ACC112 (cell line): ENCODE data around the gene RCOR1.
A peak's percentile ranks its signal among the peaks of the same experiment; 100 is the strongest.

Experiments used
- H2AFZ ChIP-seq: fragments of 200-600 bp; sonication (generic); one replicate; pipeline ENCODE4 v1.6.0; 2017; ENCODE audit warnings: antibody characterized with exemption, low read length; ENCODE audit not compliant: unreplicated experiment
- H3K27ac ChIP-seq: fragments of 200-600 bp; sonication (generic); 2 replicates; pipeline ENCODE4 v1.5.1; 2014; ENCODE audit warnings: low read depth, mild to moderate bottlenecking, antibody characterized with exemption, low read length, moderate library complexity
- H3K27me3 ChIP-seq: fragments of 200-600 bp; sonication (generic); 2 replicates; pipeline ENCODE4 v1.6.1; 2014; ENCODE audit warnings: mild to moderate bottlenecking, antibody characterized with exemption, low read length, moderate library complexity, mixed read lengths; ENCODE audit not compliant: insufficient read depth
- H3K36me3 ChIP-seq: fragments of 200-600 bp; sonication (generic); 2 replicates; pipeline ENCODE4 v1.6.1; 2016; ENCODE audit warnings: mild to moderate bottlenecking, antibody characterized with exemption, low read length, moderate library complexity, mixed read lengths; ENCODE audit not compliant: insufficient read depth
- H3K4me1 ChIP-seq: fragments of 200-600 bp; sonication (generic); one replicate; pipeline ENCODE4 v1.6.1; 2016; ENCODE audit warnings: low read length, mixed read lengths; ENCODE audit not compliant: insufficient read depth, unreplicated experiment, control insufficient read depth
- H3K4me3 ChIP-seq: fragments of 200-600 bp; sonication (generic); 2 replicates; pipeline ENCODE4 v1.5.1; 2014; ENCODE audit warnings: mild to moderate bottlenecking, low read depth, low read length
- H3K79me2 ChIP-seq: fragments of 200-600 bp; sonication (generic); one replicate; pipeline ENCODE4 v1.6.0; 2016; ENCODE audit warnings: low read length; ENCODE audit not compliant: control insufficient read depth, unreplicated experiment, insufficient read depth

RCOR1 gene

GRCh38 chr14:102777711-102778337 is 185.4 kb downstream of the RCOR1 start:
- H3K4me3 ChIP-seq, result peak overlapping the region; percentile 99
- H3K27me3 ChIP-seq, result no peaks in the 10 kb centered on the region
- H3K79me2 ChIP-seq, result peaks cover 49% of the 10 kb centered on the region
- H3K27ac ChIP-seq, result peak overlapping the region; percentile 75; the same call in 1 of the 2 replicates
- peaks cover 36% of the 10 kb centered on the region for H3K4me1 ChIP-seq
- peak overlapping the region; percentile 89 for H2AFZ ChIP-seq
- H3K36me3 ChIP-seq, result no peaks in the 10 kb centered on the region

GRCh38 chr14:102778338-102779083 is 186.1 kb downstream of the RCOR1 start:
- no peaks in the 10 kb centered on the region for H3K27me3 ChIP-seq
- no peaks in the 10 kb centered on the region for H3K36me3 ChIP-seq
- H3K4me1 ChIP-seq, result peaks cover 36% of the 10 kb centered on the region
- H2AFZ ChIP-seq, result peak overlapping the region; percentile 89
- H3K27ac ChIP-seq, result peak overlapping the region; percentile 75; the same call in 1 of the 2 replicates
- H3K79me2 ChIP-seq, result peaks cover 56% of the 10 kb centered on the region
- peak overlapping the region; percentile 99 for H3K4me3 ChIP-seq

GRCh38 chr14:102779084-102779462 is 186.6 kb downstream of the RCOR1 start:
- H3K4me3 ChIP-seq, result peak overlapping the region; percentile 99
- H3K27me3 ChIP-seq, result no peaks in the 10 kb centered on the region
- H2AFZ ChIP-seq, result no peak overlapping the region
- H3K27ac ChIP-seq, result no peak overlapping the region
- no peaks in the 10 kb centered on the region for H3K36me3 ChIP-seq
- peaks cover 36% of the 10 kb centered on the region for H3K4me1 ChIP-seq
- H3K79me2 ChIP-seq, result peaks cover 61% of the 10 kb centered on the region

- no peak overlapping the region for H3K27ac ChIP-seq
- peak overlapping the region; percentile 99 for H3K4me3 ChIP-seq
- no peak overlapping the region for H2AFZ ChIP-seq
- H3K27me3 ChIP-seq, result no peaks in the 10 kb centered on the region
- peaks cover 32% of the 10 kb centered on the region for H3K4me1 ChIP-seq
- no peaks in the 10 kb centered on the region for H3K36me3 ChIP-seq
- peaks cover 67% of the 10 kb centered on the region for H3K79me2 ChIP-seq
These were observed 187.3 kb downstream of the RCOR1 start for GRCh38 chr14:102779574-102780315.
